ENCODE measurements around the gene OR5T2.

OR5T2 gene

GRCh38 chr11:56234155-56234554 is at the start of gene OR5T2:
Gene OR5T2 (minus strand): TSS chr11:56234255. CDS start chr11:56233062, 1,193 bp downstream.
- no peak for DNase-seq

- no peak for DNase-seq
Measured at GRCh38 chr11:56273854-56274253, 39.8 kb upstream of the OR5T2 start, which contains the start of gene OR5T1. Gene OR5T1 (plus strand): TSS chr11:56274154. CDS start chr11:56275639, 1,485 bp downstream.

DNA sequence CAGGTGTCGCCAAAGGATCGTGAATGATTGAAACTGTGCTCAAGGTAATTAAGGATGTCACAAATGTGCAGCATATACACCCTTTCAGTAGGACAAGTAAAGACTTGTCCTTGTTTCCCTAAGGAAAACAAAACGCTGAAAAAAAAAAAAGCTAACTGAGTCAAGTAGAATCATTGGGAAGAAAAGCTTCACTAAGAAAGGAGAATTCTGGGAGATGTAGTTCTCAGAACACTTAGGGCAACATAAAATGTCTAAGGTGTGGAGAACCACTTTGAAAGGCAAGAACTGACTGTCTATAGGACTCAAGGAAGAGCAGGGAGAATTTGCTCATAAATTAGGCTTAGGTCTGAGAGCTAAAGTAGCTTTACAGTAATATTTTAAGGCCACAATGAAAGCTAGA is 37.0 kb upstream of the OR5T2 start:
- no peak for DNase-seq

DNA sequence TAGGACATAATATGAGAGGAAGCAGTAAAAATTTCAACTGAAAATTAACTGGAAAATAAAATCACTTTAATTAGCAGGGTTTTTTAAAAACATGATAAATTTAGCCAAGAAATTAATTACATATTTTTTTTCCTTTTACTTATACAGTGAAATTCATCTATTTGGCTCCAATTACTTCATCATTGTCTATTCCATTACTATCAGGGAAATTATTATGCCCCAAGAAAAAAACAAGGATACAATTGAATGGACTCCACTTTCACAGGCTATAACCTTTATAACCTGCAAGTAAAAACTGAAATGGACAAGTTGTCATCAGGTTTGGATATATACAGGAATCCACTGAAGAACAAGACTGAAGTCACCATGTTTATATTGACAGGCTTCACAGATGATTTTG is 17.9 kb upstream of the OR5T2 start, which contains the start of gene OR5T3:
TSS of gene OR5T3 (plus strand) at position 301 of the 400 bp plus-strand sequence. CDS start at position 301, 0 bp downstream.
- DNase-seq, result no peak

DNA sequence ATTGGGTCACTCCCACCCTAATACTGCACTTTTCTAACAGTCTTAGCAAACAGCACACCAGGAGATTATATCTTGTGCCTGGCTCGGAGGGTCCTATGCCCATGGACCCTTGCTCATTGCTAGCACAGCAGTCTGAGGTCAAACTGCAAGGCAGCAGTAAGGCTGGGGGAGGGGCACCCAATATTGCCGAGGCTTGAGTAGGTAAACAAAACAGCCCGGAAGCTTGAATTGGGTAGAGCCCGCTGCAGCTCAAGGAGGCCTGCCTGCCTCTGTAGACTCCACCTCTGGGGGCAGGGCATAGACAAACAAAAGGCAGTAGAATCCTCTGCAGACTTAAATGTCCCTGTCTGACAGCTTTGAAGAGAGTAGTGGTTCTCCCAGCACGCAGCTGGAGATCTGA is 14.3 kb downstream of the OR5T2 start:
- peak; percentile 5 for DNase-seq

DNA sequence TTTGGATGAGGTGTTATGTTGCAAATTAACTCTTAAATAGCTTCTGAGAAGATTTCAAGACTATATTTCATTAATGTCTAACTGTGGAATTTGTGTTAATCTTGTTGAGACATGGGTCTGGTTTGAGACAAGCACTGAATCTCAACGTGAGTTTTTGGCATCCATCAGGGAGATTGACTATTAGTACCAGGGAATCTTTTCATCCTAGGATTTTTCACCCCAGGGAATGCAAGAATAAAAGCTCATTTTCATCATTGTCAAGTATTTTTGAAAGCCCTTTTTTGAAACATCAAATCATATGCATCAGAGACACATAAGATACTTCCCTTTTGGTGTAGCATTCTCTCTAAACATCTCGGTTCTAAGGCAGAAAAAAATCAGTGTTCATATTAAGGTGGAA is 19.5 kb downstream of the OR5T2 start:
- DNase-seq, result no peak

GRCh38 chr11:56207790-56208189 is 26.3 kb downstream of the OR5T2 start:
- no peak for DNase-seq

GRCh38 chr11:56197367-56197766 is 36.7 kb downstream of the OR5T2 start:
- no peak for DNase-seq

DNA sequence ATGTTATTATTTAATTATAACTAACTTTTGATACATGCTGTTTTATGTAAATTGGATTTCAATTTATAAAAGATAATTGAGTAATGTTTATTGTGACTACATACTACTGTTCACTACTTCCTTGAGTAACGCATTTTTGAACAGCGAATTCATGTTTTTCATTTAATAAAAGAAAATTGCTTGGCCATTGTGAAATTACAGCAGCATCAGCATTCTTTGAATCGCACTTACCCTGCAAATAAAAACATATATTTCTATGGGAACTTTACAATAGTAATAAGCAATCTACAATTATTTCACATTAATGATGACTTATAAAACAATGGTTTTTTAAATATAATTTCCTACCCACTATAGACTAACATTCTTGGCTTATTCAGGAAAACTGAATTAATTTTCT is 37.4 kb downstream of the OR5T2 start:
- no peak for DNase-seq

- DNase-seq, result no peak
Measured at GRCh38 chr11:56188602-56189001, 45.5 kb downstream of the OR5T2 start.

- no peak for DNase-seq
Measured at GRCh38 chr11:56183459-56183858, 50.6 kb downstream of the OR5T2 start.

Data from OCI-M1 (cell line).